Measurements from ENCODE around the gene RBM20. TPM values are rescaled to one million over a fixed set of nuclear protein-coding genes. Genes with fewer than 3 reads are reported as not detected.

The RBM20 gene
- total and polyA plus RNA-seq, 2 of the 13 experiments (the other 11 are each of a cell fraction or from before 2014, with no cell fraction given), result 0.02 to 0.22 TPM

GRCh38 chr10:110671788-110672579 lies 27.8 kb downstream of the RBM20 start (continued):
- TF ChIP-seq, protein P1, sequence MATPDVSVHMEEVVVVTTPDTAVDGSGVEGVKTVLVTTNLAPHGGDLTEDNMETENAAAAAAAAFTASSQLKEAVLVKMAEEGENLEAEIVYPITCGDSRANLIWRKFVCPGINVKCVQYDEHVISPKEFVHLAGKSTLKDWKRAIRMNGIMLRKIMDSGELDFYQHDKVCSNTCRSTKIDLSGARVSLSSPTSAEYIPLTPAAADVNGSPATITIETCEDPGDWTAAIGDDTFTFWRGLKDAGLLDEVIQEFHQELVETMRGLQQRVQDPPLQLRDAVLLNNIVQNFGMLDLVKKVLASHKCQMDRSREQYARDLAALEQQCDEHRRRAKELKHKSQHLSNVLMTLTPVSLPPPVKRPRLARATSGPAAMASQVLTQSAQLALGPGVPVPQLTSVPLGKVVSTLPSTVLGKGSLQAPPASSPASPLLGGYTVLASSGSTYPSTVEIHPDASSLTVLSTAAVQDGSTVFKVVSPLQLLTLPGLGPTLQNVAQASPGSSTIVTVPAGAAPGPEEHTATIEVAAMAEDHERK (CRISPR knock-in tag; IDR thresholded peaks at IDR 0.05; ENCODE audit: low read depth), result no peak
- peak; percentile 41; the same call in 1 of the 2 replicates for TF ChIP-seq EZH2 (conservative IDR thresholded peaks at IDR 0.05; ENCODE audit: low read depth, low read length)
- TF ChIP-seq ZNF605 (CRISPR knock-in tag; IDR thresholded peaks at IDR 0.05), result peak; percentile 60; the same call in 1 of the 2 replicates
- no peak for TF ChIP-seq ZFP82 (CRISPR knock-in tag; IDR thresholded peaks at IDR 0.05; ENCODE audit: borderline replicate concordance)
- TF ChIP-seq GATA4 (IDR thresholded peaks at IDR 0.05; ENCODE audit: borderline replicate concordance, low read depth), result no peak
- TF ChIP-seq SMAD1 (CRISPR knock-in tag; IDR thresholded peaks at IDR 0.05; ENCODE audit: borderline replicate concordance, low read depth), result 0 out of 2 replicates have a peak, but pooled peaks have one; percentile 58
- TF ChIP-seq MIER3 (CRISPR knock-in tag; IDR thresholded peaks at IDR 0.05; ENCODE audit: borderline replicate concordance), result no peak
- 0 out of 2 replicates have a peak, but pooled peaks have one; percentile 16 for TF ChIP-seq HIVEP1 (CRISPR knock-in tag; IDR thresholded peaks at IDR 0.05)
- peak; percentile 85 for TF ChIP-seq ZNF263 (CRISPR knock-in tag; IDR thresholded peaks at IDR 0.05)
- TF ChIP-seq HNF4G (IDR thresholded peaks at IDR 0.05; ENCODE audit: borderline replicate concordance, low read depth, low read length), result no peak
- no peak for TF ChIP-seq HNF4G (CRISPR knock-in tag; IDR thresholded peaks at IDR 0.05; ENCODE audit: borderline replicate concordance, low read depth)
- TF ChIP-seq NFE2L1 (CRISPR knock-in tag; IDR thresholded peaks at IDR 0.05; ENCODE audit: borderline replicate concordance), result 0 out of 2 replicates have a peak, but pooled peaks have one; percentile 45
- TF ChIP-seq ZNF382 (CRISPR knock-in tag; IDR thresholded peaks at IDR 0.05; ENCODE audit: borderline replicate concordance), result no peak
- TF ChIP-seq NR2C2 (CRISPR knock-in tag; IDR thresholded peaks at IDR 0.05; ENCODE audit: borderline replicate concordance), result no peak
- 0 out of 2 replicates have a peak, but pooled peaks have one; percentile 36 for TF ChIP-seq IKZF5 (CRISPR knock-in tag; IDR thresholded peaks at IDR 0.05)
- peak; percentile 25; the same call in 1 of the 2 replicates for TF ChIP-seq ZNF274 (CRISPR knock-in tag; IDR thresholded peaks at IDR 0.05)
- TF ChIP-seq ZNF629 (CRISPR knock-in tag; conservative IDR thresholded peaks at IDR 0.05), result no peak
- TF ChIP-seq ZNF501 (CRISPR knock-in tag; IDR thresholded peaks at IDR 0.05), result peak; percentile 74
- no peak for TF ChIP-seq ZNF616 (CRISPR knock-in tag; IDR thresholded peaks at IDR 0.05; ENCODE audit: low read depth)
- no peak for TF ChIP-seq CC2D1A (CRISPR knock-in tag; IDR thresholded peaks at IDR 0.05)
- TF ChIP-seq ZSCAN22 (CRISPR knock-in tag; IDR thresholded peaks at IDR 0.05), result no peak
- TF ChIP-seq ZSCAN29 (CRISPR knock-in tag; conservative IDR thresholded peaks at IDR 0.05), result peak; percentile 99
- TF ChIP-seq, protein P2, sequence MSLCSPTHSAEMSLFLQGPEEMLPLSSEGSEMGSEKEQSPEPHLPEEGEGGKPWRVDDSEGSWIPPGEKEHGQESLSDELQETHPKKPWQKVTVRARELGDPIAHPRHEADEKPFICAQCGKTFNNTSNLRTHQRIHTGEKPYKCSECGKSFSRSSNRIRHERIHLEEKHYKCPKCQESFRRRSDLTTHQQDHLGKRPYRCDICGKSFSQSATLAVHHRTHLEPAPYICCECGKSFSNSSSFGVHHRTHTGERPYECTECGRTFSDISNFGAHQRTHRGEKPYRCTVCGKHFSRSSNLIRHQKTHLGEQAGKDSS (CRISPR knock-in tag; IDR thresholded peaks at IDR 0.05; ENCODE audit: borderline replicate concordance, low read depth), result peak; percentile 65; the same call in 1 of the 2 replicates
- TF ChIP-seq, protein P3, sequence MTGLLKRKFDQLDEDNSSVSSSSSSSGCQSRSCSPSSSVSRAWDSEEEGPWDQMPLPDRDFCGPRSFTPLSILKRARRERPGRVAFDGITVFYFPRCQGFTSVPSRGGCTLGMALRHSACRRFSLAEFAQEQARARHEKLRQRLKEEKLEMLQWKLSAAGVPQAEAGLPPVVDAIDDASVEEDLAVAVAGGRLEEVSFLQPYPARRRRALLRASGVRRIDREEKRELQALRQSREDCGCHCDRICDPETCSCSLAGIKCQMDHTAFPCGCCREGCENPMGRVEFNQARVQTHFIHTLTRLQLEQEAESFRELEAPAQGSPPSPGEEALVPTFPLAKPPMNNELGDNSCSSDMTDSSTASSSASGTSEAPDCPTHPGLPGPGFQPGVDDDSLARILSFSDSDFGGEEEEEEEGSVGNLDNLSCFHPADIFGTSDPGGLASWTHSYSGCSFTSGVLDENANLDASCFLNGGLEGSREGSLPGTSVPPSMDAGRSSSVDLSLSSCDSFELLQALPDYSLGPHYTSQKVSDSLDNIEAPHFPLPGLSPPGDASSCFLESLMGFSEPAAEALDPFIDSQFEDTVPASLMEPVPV (CRISPR knock-in tag; IDR thresholded peaks at IDR 0.05), result peak; percentile 57; the same call in 1 of the 2 replicates
- no peak for TF ChIP-seq PAWR (CRISPR knock-in tag; IDR thresholded peaks at IDR 0.05; ENCODE audit: borderline replicate concordance)
